H1 (cell line): Measurements from ENCODE around the gene RERE.

ENCODE experiments used
- ATF2 ChIP-seq: IDR thresholded peaks from 2 replicates; pipeline ENCODE4 v1.6.1; 2012; ENCODE audit warnings: low read length, inconsistent platforms
- CTCF ChIP-seq, 3 experiments: IDR thresholded peaks; 1 replicate in 2 of 3; 2 replicates in 1 of 3; pipeline versions ENCODE4 v1.5.1 to v1.6.1; 2011; ENCODE audit warnings: low read length in 3 of 3, mild to moderate bottlenecking in 3 of 3, inconsistent platforms in 2 of 3, low read depth in 1 of 3, moderate library complexity in 1 of 3; ENCODE audit not compliant: insufficient read depth in 1 of 3; ENCODE audit errors: control extremely low read depth in 1 of 3
- EP300 ChIP-seq, 2 experiments: IDR thresholded peaks; 1 replicate in 1 of 2; 2 replicates in 1 of 2; pipeline ENCODE4 v1.6.1; 2011 to 2012; ENCODE audit warnings: low read depth in 2 of 2, low read length in 2 of 2, mild to moderate bottlenecking in 2 of 2, borderline replicate concordance in 1 of 2, inconsistent platforms in 1 of 2, moderate library complexity in 1 of 2
- EZH2 ChIP-seq: fragments of 200-600 bp; sonication (generic); IDR thresholded peaks from 2 replicates; pipeline ENCODE4 v1.7.1; 2012; ENCODE audit warnings: low read depth, mild to moderate bottlenecking, moderate library complexity, low read length, inconsistent platforms; ENCODE audit not compliant: severe bottlenecking
- GABPA ChIP-seq: IDR thresholded peaks from 2 replicates; pipeline ENCODE4 v1.6.1; 2011; ENCODE audit warnings: mild to moderate bottlenecking, low read length, moderate library complexity, borderline replicate concordance; ENCODE audit not compliant: insufficient read depth
- JUND ChIP-seq: IDR thresholded peaks from 2 replicates; pipeline ENCODE4 v1.6.1; 2011; ENCODE audit warnings: mild to moderate bottlenecking, improper control_type of control experiment, low read length
- KDM5A ChIP-seq: fragments of 200-600 bp; IDR thresholded peaks from 2 replicates; pipeline ENCODE4 v1.7.1; 2012; ENCODE audit warnings: mild to moderate bottlenecking, low read length, inconsistent platforms, mixed read lengths
- PHF8 ChIP-seq: fragments of 200-600 bp; sonication (generic); conservative IDR thresholded peaks from 2 replicates; pipeline ENCODE4 v1.7.1; 2012; ENCODE audit warnings: low read depth, mild to moderate bottlenecking, inconsistent platforms, low read length, moderate library complexity
- POLR2A ChIP-seq, 2 experiments: IDR thresholded peaks; 1 replicate in 1 of 2; 2 replicates in 1 of 2; pipeline ENCODE4 v1.6.1; 2011; ENCODE audit warnings: low read depth in 2 of 2, low read length in 2 of 2, mild to moderate bottlenecking in 2 of 2; ENCODE audit errors: control extremely low read depth in 1 of 2
- SP4 ChIP-seq: IDR thresholded peaks from 2 replicates; pipeline ENCODE4 v1.6.1; 2012; ENCODE audit warnings: low read length, inconsistent platforms
- TAF1 ChIP-seq: IDR thresholded peaks from 2 replicates; pipeline ENCODE4 v1.6.1; 2011; ENCODE audit warnings: mild to moderate bottlenecking, low read depth, low read length
- USF2 ChIP-seq: IDR thresholded peaks from 2 replicates; pipeline ENCODE4 v1.6.1; 2011; ENCODE audit warnings: low read length, improper control_type of control experiment

GRCh38 chr1:8358241-8358896 lies 459.1 kb downstream of the RERE start:
- TF ChIP-seq CTCF (IDR thresholded peaks at IDR 0.05; ENCODE audit: control extremely low read depth in 1 of 3, insufficient read depth in 1 of 3, low read depth in 1 of 3, low read length in 3 of 3) = no peak
- TF ChIP-seq TAF1 = no peak
- TF ChIP-seq POLR2A (IDR thresholded peaks at IDR 0.05; ENCODE audit: control extremely low read depth in 1 of 2, low read depth in 2 of 2, low read length in 2 of 2) = no peak
- TF ChIP-seq JUND = no peak
- TF ChIP-seq SP4 = no peak
- no peak for TF ChIP-seq EZH2
- TF ChIP-seq EP300 (IDR thresholded peaks at IDR 0.05; ENCODE audit: borderline replicate concordance in 1 of 2, low read depth in 2 of 2, low read length in 2 of 2) = no peak
- no peak for TF ChIP-seq PHF8
- no peak for TF ChIP-seq KDM5A
- no peak for TF ChIP-seq USF2
- no peak for TF ChIP-seq ATF2
- no peak for TF ChIP-seq GABPA
